Eye (tissue), 1 donor: Measurements from ENCODE around the gene ERH.
A peak's percentile ranks its signal among the peaks of the same experiment; 100 is the strongest.
"Not testable (repeated sequence)": the region's sequence is repeated elsewhere in the genome, so short reads cannot be mapped to it uniquely, and the experiment has no call there.

Experiments used
- DNase-seq: peaks from one replicate; pipeline ENCODE4 v3.0.0-alpha.2; 2015

ERH gene

GRCh38 chr14:69392481-69392880 is 5.6 kb downstream of the ERH start:
- DNase-seq = no peak

DNA sequence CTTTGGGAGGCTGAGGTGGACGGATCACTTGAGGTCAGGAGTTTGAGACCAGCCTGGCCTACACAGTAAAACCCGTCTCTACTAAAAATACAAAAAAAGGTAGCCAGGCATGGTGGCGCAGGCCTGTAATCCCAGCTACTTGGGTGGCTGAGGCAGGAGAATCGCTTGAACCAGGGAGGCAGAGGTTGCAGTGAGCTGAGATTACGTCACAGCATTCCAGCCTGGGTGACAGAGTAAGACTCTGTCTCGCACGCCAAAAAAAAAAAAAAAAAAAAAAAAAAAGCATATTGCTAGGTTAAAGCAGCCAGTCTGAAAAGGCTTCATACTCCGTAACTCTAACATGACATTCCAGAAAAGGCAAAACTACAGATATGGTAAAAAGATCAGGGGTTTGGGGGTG is 6.7 kb downstream of the ERH start:
- DNase-seq = not testable (repeated sequence)

DNA sequence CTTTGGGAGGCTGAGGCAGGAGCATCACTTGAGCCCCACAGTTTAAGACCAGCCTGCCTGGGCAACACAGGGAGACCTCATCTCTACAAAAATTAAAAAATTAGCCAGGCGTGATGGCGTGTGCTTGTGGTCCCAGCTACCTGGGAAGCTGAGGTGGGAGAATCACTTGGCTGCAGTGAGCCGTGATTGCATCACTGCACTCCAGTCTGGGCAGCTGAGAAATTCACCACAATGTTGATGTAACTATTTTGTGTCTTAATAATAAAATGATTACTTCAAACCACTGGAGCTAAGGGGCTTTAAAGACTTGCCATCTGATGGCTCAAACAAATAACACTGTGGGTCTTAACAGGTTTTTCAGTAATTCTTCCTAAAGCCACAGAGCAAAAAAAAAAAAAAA is 10.8 kb downstream of the ERH start:
- no peak for DNase-seq

DNA sequence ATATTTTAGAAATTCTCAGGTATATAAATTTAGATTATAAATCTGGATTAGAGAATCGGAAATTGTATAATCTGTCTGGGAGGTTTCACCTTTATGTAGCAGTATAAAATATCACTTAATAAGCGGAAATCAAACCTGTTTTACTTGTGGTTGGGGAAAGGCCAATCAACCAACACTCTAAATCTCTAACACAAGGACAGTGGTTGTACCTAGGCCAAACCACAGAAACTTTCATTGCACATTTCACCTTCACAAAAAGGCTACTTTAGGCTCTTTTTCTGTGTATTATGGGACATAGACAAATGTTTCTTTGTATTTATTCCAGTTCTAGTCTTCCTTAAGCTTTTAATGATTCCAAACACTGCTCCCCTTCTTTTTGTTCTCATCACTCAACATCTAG is 19.8 kb downstream of the ERH start:
- DNase-seq = no peak

- DNase-seq = no peak
Observed at GRCh38 chr14:69376439-69376838, 21.7 kb downstream of the ERH start.

DNA sequence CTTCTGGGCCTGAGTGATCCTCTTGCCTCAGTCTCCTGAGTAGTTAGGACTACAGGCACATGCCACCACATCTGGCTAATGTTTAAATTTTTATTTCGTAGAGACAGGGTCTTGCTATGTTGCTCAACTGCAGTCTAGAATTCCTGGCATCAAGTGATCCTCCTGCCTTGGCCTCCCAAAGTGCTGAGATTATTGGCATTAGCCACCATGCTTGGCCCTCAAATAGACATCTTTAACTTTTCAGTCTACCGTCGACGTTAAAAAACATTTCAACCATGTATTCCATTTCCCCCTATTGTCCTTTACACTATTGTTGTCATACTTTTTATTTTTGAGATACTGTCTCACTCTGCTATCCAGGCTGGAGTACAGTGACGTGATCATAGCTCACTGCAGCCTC is 22.4 kb downstream of the ERH start:
- DNase-seq = no peak

- no peak for DNase-seq
Observed at GRCh38 chr14:69375182-69375581, 22.9 kb downstream of the ERH start.

DNA sequence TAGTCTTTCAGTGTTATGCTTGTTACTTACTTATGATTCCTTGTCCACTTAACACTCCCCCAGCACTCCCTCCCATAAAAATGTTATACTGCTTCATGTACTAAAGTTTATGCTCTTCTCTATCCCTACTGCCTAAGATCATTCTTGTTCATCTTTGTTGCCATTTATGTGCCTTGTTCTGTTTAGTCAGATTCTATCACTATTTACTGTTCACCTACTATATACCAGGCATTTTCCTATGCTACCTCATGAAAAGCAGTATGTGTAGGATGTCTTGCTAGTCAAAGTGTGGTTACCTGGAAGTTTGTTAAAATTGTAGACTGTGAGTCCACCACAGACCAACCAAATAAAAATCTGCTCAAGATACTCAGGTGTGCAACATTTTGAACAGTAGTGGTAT is 23.9 kb downstream of the ERH start:
- DNase-seq = no peak

- no peak for DNase-seq
Observed at GRCh38 chr14:69373104-69373503, 25.0 kb downstream of the ERH start.

DNA sequence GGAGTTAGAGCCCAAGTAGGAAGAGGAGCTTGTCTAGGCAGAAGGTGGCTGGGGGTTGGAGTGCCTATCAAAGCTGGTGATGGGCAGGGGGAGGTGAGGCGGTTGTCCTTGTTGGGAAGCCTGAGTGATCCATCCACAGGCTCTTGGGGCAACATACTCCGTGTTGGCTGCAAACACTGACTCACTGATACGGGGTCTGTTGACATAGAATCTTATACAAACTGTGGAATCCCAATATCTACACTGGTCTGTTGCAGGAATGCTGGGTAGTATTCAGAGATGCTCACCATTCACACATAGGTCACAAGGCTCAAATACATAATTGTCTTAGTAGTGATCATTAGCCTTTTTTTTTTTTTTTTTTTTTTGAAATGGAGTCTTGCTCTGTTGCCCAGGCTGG is 26.0 kb downstream of the ERH start:
- no peak for DNase-seq

- no peak for DNase-seq
Observed at GRCh38 chr14:69370061-69370460, 28.0 kb downstream of the ERH start.

- no peak for DNase-seq
Observed at GRCh38 chr14:69368381-69368780, 29.7 kb downstream of the ERH start.

DNA sequence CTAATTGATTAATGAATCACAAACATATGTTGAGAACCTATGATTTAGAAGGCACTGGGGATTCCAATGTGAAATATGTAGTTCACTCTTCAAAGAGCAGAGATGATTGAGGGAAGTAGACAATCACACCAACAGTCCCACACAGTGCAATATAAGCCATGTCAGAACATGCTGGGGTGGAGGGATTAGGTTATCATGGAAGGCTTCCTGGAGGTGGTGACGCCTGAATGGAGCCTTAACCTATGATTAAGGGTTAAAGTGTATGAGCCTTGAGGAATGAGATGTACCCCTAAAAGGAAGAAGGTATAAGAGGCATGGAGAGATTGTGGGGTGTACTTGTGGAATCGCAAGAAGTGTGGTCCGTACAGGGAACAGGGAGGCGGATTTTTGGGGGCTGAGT is 31.3 kb downstream of the ERH start:
- DNase-seq = no peak

DNA sequence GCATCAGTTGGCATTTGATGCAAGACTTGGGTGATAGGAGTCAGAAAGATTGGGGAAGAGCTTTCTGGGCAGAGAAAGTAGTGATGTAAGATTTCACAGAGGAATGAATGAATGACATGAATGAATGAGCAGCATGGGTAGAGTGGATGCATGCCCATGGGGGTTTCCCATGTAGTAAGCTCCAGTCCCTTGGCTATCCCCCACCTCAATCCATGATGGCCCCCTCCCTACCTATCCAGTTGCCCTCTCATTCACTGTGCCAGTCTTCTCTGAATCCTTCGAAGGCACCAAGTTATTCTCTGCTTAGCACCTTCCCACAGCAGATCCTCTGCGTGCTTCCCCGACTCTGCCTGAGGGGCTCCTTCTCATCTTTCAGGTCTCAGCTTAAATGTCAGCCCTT is 32.0 kb downstream of the ERH start:
- DNase-seq = no peak

DNA sequence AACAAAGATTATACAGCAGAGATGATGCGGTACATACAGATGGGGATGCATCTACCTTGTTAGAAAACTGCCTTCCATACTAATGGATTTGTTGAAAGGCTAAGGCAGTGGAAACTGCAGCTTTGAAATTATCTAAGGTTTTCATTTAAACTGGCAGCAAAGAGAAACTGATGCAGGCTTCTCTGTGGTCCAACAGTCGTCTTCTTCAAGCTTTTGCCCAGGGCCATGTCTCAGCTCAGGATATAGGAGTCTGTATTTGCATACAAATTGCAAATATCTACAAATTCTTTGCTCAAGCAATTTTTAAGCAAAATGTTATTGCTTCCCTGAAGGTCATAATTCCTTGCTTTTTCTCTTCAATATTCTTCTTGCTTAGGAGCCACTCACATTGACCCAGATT is 33.7 kb downstream of the ERH start:
- DNase-seq = no peak

DNA sequence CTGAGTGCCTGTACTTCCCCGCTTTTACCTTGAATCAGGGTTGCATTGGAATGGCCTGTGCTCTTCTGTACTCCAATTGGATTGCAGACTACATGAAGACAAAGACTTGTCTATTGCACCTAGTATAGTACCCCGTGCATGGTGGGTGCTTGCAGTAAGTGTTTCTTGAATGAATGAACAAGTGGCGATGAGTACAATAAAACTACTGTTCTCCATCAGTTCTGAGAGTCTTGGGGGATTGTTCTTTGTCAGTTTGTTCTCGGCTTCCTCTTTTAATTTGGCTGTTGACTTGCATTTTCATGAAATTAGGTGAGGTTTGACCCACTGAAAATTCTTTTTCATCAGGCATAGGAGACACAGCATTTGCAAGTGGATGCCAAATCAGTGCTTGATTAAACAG is 34.1 kb downstream of the ERH start:
- DNase-seq = no peak

- peak; percentile 60 for DNase-seq
Observed at GRCh38 chr14:69363055-69363454, 35.0 kb downstream of the ERH start.

- no peak for DNase-seq
Observed at GRCh38 chr14:69360438-69361108, 37.5 kb downstream of the ERH start.

- DNase-seq = no peak
Observed at GRCh38 chr14:69358966-69359365, 39.1 kb downstream of the ERH start.

GRCh38 chr14:69358233-69358963 is 39.7 kb downstream of the ERH start:
- DNase-seq = no peak

GRCh38 chr14:69357544-69358200 is 40.4 kb downstream of the ERH start:
- DNase-seq = no peak

- DNase-seq = no peak
Observed at GRCh38 chr14:69356903-69357543, 41.1 kb downstream of the ERH start.

DNA sequence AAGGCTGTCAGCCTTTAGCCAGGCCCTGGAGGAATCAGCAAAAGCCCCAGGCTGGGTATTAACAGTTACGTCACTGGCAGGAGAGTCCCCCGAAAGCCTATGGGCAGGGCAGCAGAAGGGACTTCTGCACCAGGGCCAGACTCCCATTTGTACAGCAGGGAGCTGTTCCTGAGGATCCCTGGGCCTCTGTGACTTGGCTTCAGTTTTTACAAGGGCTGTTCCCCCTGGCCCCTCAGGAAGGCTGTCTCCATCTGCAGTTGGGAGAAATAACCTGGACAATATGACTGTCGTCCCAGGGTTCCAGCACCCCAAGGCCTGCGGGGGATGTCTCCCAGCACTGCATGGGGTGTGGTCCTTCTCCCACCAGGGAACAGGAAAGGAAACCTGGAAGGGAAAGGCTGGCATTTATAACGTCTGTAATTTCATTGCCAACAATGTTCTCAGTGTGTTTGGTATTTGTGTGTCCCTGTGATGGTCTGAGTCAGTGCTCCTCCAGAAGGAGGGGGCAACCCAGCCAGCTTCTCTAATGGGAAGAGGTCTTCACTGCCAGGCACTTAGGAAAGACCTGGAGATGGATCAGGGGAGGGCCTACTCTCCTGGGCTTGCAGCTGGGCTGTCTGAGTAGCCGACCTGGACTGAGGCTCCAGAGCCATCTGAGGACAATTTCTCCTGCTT is 42.4 kb downstream of the ERH start:
- no peak for DNase-seq
